NT2/D1 (cell line): Measurements from ENCODE around the gene ANKRD16.

Experiments used
- SUZ12 ChIP-seq: IDR thresholded peaks from 2 replicates; pipeline ENCODE4 v1.6.1; 2011; ENCODE audit not compliant: insufficient read length, insufficient read depth; ENCODE audit errors: extremely low read depth
- YY1 ChIP-seq: IDR thresholded peaks from 2 replicates; pipeline ENCODE4 v1.6.1; 2011; ENCODE audit not compliant: insufficient read length, insufficient read depth

GRCh38 chr10:5906651-5907050 is 17.0 kb upstream of the ANKRD16 start:
- no peak for TF ChIP-seq YY1
- no peak for TF ChIP-seq SUZ12
